Brain microvascular endothelial cell (primary cell): ENCODE data around the gene AGBL4.

ENCODE experiments used
- DNase-seq: peaks from one replicate; pipeline ENCODE4 v3.0.0-alpha.2; 2020
- H3K27ac ChIP-seq: fragments of 250-450 bp; sonication (Bioruptor Pico); 2 replicates; pipeline ENCODE4 v1.5.1; 2020; ENCODE audit warnings: mild to moderate bottlenecking, moderate library complexity
- H3K27me3 ChIP-seq: fragments of 250-450 bp; sonication (Bioruptor Pico); replicated peaks from 2 replicates; pipeline ENCODE4 v1.5.1; 2020; ENCODE audit warnings: mild to moderate bottlenecking
- H3K36me3 ChIP-seq: fragments of 250-450 bp; sonication (Bioruptor Pico); replicated peaks from 2 replicates; pipeline ENCODE4 v1.5.1; 2020; ENCODE audit warnings: mild to moderate bottlenecking
- H3K4me3 ChIP-seq: 2 replicates; pipeline ENCODE4 v1.5.1; 2011; ENCODE audit warnings: low read depth, mild to moderate bottlenecking, control low read depth, low read length, moderate library complexity
- in situ Hi-C: cut with HindIII; loops from 2 replicates; pipeline ENCODE4 v1.10.0; 2017; ENCODE audit warnings: low sequenced_read_pairs, low pct_ligation_motif_present
- TF ChIP-seq, protein P1 (sequence below): IDR thresholded peaks from 2 replicates; pipeline ENCODE4 v1.5.1; 2011; ENCODE audit warnings: low read depth, mild to moderate bottlenecking, moderate library complexity, low read length, control low read depth, inconsistent platforms; ENCODE audit errors: missing control alignments

AGBL4 gene

DNA sequence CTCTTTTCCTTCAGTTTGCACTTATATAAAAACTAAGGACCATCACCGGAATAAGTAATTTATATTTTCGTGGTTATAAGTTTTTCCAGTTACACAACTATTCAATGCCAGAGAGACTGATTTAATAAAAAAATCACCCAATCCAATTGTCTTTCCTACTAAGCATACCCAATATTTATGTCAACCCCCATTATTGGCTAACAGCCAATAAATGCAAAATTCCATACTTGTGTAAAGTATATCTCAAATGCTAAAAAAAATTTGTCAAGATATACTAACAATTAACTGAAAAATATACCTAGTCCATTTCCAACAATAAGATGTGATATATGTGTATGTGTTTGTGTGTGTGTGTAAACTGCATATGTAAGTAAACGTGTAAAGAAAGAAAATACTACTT lies 117.4 kb downstream of the AGBL4 start:
- H3K36me3 ChIP-seq: no peaks in the 10 kb centered on the region
- in situ Hi-C loops: no loop called here
- TF ChIP-seq, protein P1, sequence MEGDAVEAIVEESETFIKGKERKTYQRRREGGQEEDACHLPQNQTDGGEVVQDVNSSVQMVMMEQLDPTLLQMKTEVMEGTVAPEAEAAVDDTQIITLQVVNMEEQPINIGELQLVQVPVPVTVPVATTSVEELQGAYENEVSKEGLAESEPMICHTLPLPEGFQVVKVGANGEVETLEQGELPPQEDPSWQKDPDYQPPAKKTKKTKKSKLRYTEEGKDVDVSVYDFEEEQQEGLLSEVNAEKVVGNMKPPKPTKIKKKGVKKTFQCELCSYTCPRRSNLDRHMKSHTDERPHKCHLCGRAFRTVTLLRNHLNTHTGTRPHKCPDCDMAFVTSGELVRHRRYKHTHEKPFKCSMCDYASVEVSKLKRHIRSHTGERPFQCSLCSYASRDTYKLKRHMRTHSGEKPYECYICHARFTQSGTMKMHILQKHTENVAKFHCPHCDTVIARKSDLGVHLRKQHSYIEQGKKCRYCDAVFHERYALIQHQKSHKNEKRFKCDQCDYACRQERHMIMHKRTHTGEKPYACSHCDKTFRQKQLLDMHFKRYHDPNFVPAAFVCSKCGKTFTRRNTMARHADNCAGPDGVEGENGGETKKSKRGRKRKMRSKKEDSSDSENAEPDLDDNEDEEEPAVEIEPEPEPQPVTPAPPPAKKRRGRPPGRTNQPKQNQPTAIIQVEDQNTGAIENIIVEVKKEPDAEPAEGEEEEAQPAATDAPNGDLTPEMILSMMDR: no peak

DNA sequence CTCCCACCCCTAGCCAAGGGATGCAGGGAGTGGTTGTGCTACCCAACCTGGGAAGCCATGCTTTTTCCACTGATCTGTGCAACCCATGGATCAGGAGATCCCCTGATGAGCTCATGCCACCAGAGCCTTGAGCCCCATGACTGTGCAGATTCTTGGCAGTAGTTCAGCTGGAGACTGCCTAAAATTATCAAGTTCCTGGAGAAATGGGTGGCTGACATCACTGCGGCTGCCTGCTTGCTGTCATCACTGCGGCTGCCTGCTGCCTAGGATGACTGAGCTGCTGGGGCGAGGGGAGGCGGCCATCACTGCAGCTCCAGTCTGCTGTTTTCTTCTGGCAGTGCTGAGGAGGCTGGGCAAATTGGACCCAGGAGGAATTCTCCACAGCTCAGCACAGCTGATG lies 159.2 kb downstream of the AGBL4 start:
- no peak for DNase-seq

More for the DNA sequence above, 117.4 kb downstream of the AGBL4 start:
- Histone ChIP-seq H3K27me3 (no peaks in the 10 kb centered on the region), H3K4me3 (no peak overlapping the region), H3K27ac (no peak overlapping the region)
- no peak for DNase-seq

DNA sequence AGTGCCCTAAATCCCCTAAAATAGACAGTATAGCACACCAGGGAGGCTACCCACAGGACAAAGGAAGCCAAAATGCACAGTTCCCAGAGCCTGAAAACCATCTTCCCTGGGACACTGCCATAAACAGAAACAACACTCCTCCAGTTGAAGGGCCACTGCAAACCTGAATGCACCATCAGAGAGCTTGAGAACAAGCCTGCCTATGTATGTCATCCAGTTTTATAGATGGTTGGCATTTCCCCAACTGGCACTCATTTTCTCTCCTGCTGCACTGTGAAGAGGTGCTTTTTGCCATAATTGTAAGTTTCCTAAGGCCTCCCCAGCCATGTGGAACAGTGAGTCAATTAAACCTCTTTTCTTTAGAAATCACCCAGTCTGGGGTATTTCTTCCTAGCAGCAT lies 169.0 kb downstream of the AGBL4 start:
- in situ Hi-C loops: no loop called here
- no peak for DNase-seq
- Histone ChIP-seq H3K36me3 (no peaks in the 10 kb centered on the region), H3K27me3 (no peaks in the 10 kb centered on the region), H3K27ac (no peak overlapping the region), H3K4me3 (no peak overlapping the region)
- TF ChIP-seq, protein P1: no peak

More for the DNA sequence above, 159.2 kb downstream of the AGBL4 start:
- Histone ChIP-seq H3K27me3 (no peaks in the 10 kb centered on the region), H3K27ac (no peak overlapping the region), H3K36me3 (no peaks in the 10 kb centered on the region), H3K4me3 (no peak overlapping the region)
- in situ Hi-C loops: no loop called here
- TF ChIP-seq, protein P1: no peak

DNA sequence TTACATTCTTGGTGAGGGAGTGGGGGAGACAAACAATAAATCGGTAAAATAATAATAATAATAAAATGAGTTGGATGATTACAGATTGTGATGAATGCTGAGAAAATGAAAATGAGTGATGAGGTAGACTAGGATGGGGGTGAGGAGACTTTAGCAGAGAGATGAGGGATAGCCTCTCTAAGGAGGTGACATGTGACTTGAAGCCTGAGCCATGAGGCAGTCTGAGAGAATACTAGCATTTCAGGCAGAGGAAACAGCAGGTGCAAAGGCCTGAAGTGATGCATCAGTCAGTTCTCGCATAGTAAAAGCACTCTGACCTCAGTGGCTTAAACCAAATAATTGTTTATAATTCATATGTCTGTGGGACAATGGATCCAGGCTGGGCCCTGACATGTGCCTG lies 181.2 kb downstream of the AGBL4 start:
- in situ Hi-C loops: no loop called here
- no peak overlapping the region for H3K4me3 ChIP-seq
- no peak for DNase-seq
- TF ChIP-seq, protein P1: no peak
- no peak overlapping the region for H3K27ac ChIP-seq
- no peaks in the 10 kb centered on the region for H3K36me3 ChIP-seq
- H3K27me3 ChIP-seq: no peaks in the 10 kb centered on the region

DNA sequence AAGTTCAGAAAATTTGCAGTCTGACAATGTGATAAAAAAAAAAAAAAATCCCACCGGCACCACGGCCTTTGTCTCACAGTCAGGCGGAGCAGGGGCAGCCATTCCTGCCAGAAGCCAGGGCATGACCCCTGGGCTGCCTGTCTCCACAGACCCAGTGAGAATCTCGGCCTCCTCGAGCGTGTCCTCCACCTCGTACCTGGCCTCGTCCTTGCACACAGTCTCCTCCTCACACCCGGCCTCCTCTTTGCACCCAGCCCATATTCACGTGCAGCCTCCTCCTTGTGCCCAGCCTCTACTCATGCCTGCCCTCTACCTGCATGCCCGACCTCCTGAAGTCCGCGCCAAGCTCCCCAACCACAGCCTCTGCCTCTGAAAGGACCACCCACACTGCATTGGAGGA lies 182.0 kb downstream of the AGBL4 start:
- DNase-seq: no peak
- no peak overlapping the region for H3K27ac ChIP-seq
- no peaks in the 10 kb centered on the region for H3K27me3 ChIP-seq
- no peaks in the 10 kb centered on the region for H3K36me3 ChIP-seq
- TF ChIP-seq, protein P1: no peak
- H3K4me3 ChIP-seq: no peak overlapping the region
- in situ Hi-C loops: no loop called here

DNA sequence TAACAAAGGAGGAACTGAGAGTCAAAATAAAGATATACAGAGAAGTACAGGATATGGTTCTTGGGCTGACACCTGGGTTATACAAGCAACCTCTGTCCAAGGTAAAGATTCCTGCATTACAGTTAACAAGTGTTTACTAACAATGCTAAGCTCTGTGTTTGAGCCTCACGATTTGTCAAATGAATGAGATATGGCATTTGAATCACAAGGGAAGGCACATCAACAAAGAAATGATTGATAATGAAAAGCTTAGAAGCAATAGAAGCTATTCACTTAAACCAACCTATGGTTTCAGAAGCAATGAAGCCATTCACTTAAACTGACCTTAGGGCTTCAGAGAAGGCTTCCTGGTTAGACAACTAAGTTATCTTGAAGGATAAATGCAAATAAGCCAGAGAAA lies 199.5 kb downstream of the AGBL4 start:
- TF ChIP-seq, protein P1: no peak

More for the DNA sequence above, 199.5 kb downstream of the AGBL4 start:
- no peaks in the 10 kb centered on the region for H3K27me3 ChIP-seq
- H3K27ac ChIP-seq: no peak overlapping the region
- in situ Hi-C loops: no loop called here
- H3K4me3 ChIP-seq: no peak overlapping the region
- DNase-seq: no peak
- H3K36me3 ChIP-seq: no peaks in the 10 kb centered on the region
